HG02943 (cell line): ENCODE measurements around the gene ZNF385B.

Source experiments
- ATAC-seq: cut with Tn5 transposase; IDR thresholded peaks from one replicate; pipeline ENCODE4 v1.9.1; 2021; ENCODE audit warnings: mild to moderate bottlenecking, low read depth, moderate library complexity; ENCODE audit not compliant: unreplicated experiment

ZNF385B gene

GRCh38 chr2:179751163-179751809, 110.1 kb downstream of the ZNF385B start:
- no peak for ATAC-seq

- no peak for ATAC-seq
Observed at GRCh38 chr2:179749210-179749609, 112.2 kb downstream of the ZNF385B start.

- ATAC-seq, result no peak
Observed at GRCh38 chr2:179746981-179747380, 114.4 kb downstream of the ZNF385B start.

GRCh38 chr2:179745635-179746256, 115.7 kb downstream of the ZNF385B start:
- no peak for ATAC-seq

GRCh38 chr2:179744401-179744800, 117.0 kb downstream of the ZNF385B start:
- no peak for ATAC-seq

- no peak for ATAC-seq
Observed at GRCh38 chr2:179741317-179741716, 120.1 kb downstream of the ZNF385B start.

GRCh38 chr2:179729966-179730365, 131.4 kb downstream of the ZNF385B start:
- ATAC-seq, result no peak

GRCh38 chr2:179726461-179727180, 134.8 kb downstream of the ZNF385B start:
- ATAC-seq, result no peak

GRCh38 chr2:179724403-179724802, 137.0 kb downstream of the ZNF385B start:
- ATAC-seq, result no peak

- no peak for ATAC-seq
Observed at GRCh38 chr2:179720173-179720772, 141.1 kb downstream of the ZNF385B start.

GRCh38 chr2:179715871-179716270, 145.5 kb downstream of the ZNF385B start:
- no peak for ATAC-seq

GRCh38 chr2:179715196-179715595, 146.2 kb downstream of the ZNF385B start:
- ATAC-seq, result no peak

GRCh38 chr2:179712825-179713224, 148.6 kb downstream of the ZNF385B start:
- ATAC-seq, result no peak

GRCh38 chr2:179711375-179711774, 150.0 kb downstream of the ZNF385B start:
- ATAC-seq, result no peak

- ATAC-seq, result no peak
Observed at GRCh38 chr2:179703702-179704101, 157.7 kb downstream of the ZNF385B start.

GRCh38 chr2:179702912-179703311, 158.5 kb downstream of the ZNF385B start:
- ATAC-seq, result no peak

GRCh38 chr2:179701524-179702110, 159.8 kb downstream of the ZNF385B start:
- ATAC-seq, result no peak

GRCh38 chr2:179695486-179695885, 165.9 kb downstream of the ZNF385B start:
- no peak for ATAC-seq

GRCh38 chr2:179694963-179695362, 166.4 kb downstream of the ZNF385B start:
- no peak for ATAC-seq

GRCh38 chr2:179692610-179693009, 168.8 kb downstream of the ZNF385B start:
- ATAC-seq, result no peak

- no peak for ATAC-seq
Observed at GRCh38 chr2:179692043-179692442, 169.4 kb downstream of the ZNF385B start.
